Measurements from ENCODE around the gene TRIM2. TPM values are rescaled to one million over a fixed set of nuclear protein-coding genes. Genes with fewer than 3 reads are reported as not detected.

TRIM2 gene
- total and polyA plus RNA-seq, 2 experiments from 2014 or later: 22.0 to 61.5 TPM

GRCh38 chr4:153220682-153221395 lies 16.6 kb downstream of the TRIM2 start:
- Histone ChIP-seq H3K79me2 (replicated peaks; ENCODE audit: insufficient read depth) (peaks cover 47% of the 10 kb centered on the region), H3K27me3 (ENCODE audit: insufficient read depth) (peaks cover 16% of the 10 kb centered on the region), H3F3A (replicated peaks; ENCODE audit: low read depth) (no peaks in the 10 kb centered on the region; the same call in 1 of the 2 replicates), H3K27ac (ENCODE audit: low read depth) (no peak overlapping the region), H3K9me2 (ENCODE audit: insufficient read depth) (no peaks in the 10 kb centered on the region), H3K4me1 (ENCODE audit: insufficient read depth) (peaks cover 20% of the 10 kb centered on the region), H3K4me3 (no peak overlapping the region), H4K20me1 (replicated peaks; ENCODE audit: insufficient read depth) (peaks cover 16% of the 10 kb centered on the region), H3K4me2 (no peak overlapping the region), H3K36me3 (ENCODE audit: insufficient read depth) (no peaks in the 10 kb centered on the region), H2AFZ (no peak overlapping the region)
- H3K9me3 Mint-ChIP-seq: peaks cover 2% of the 10 kb centered on the region; the same call in 2 of the 3 replicates
- TF ChIP-seq JUNB (IDR thresholded peaks at IDR 0.05; ENCODE audit: unreplicated experiment) (no peak), POLR2AphosphoS5 (IDR thresholded peaks at IDR 0.05; ENCODE audit: low read depth) (no peak), CREB1 (CRISPR knock-in tag; IDR thresholded peaks at IDR 0.05; ENCODE audit: low read depth) (no peak), ZNF331 (CRISPR knock-in tag; IDR thresholded peaks at IDR 0.05; ENCODE audit: low read depth) (no peak), REST (IDR thresholded peaks at IDR 0.05; ENCODE audit: unreplicated experiment) (no peak), NANOG (IDR thresholded peaks at IDR 0.05; ENCODE audit: borderline replicate concordance) (no peak), EZH2 (IDR thresholded peaks at IDR 0.05; ENCODE audit: low read depth, unreplicated experiment) (no peak), STAT1 (IDR thresholded peaks at IDR 0.05; ENCODE audit: unreplicated experiment) (no peak), ZNF114 (CRISPR knock-in tag; IDR thresholded peaks at IDR 0.05) (no peak), EZH2phosphoT487 (IDR thresholded peaks at IDR 0.05; ENCODE audit: unreplicated experiment) (no peak)
- TF ChIP-seq, protein P1, sequence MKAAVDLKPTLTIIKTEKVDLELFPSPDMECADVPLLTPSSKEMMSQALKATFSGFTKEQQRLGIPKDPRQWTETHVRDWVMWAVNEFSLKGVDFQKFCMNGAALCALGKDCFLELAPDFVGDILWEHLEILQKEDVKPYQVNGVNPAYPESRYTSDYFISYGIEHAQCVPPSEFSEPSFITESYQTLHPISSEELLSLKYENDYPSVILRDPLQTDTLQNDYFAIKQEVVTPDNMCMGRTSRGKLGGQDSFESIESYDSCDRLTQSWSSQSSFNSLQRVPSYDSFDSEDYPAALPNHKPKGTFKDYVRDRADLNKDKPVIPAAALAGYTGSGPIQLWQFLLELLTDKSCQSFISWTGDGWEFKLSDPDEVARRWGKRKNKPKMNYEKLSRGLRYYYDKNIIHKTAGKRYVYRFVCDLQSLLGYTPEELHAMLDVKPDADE (IDR thresholded peaks at IDR 0.05): no peak
- TF ChIP-seq, protein P2, sequence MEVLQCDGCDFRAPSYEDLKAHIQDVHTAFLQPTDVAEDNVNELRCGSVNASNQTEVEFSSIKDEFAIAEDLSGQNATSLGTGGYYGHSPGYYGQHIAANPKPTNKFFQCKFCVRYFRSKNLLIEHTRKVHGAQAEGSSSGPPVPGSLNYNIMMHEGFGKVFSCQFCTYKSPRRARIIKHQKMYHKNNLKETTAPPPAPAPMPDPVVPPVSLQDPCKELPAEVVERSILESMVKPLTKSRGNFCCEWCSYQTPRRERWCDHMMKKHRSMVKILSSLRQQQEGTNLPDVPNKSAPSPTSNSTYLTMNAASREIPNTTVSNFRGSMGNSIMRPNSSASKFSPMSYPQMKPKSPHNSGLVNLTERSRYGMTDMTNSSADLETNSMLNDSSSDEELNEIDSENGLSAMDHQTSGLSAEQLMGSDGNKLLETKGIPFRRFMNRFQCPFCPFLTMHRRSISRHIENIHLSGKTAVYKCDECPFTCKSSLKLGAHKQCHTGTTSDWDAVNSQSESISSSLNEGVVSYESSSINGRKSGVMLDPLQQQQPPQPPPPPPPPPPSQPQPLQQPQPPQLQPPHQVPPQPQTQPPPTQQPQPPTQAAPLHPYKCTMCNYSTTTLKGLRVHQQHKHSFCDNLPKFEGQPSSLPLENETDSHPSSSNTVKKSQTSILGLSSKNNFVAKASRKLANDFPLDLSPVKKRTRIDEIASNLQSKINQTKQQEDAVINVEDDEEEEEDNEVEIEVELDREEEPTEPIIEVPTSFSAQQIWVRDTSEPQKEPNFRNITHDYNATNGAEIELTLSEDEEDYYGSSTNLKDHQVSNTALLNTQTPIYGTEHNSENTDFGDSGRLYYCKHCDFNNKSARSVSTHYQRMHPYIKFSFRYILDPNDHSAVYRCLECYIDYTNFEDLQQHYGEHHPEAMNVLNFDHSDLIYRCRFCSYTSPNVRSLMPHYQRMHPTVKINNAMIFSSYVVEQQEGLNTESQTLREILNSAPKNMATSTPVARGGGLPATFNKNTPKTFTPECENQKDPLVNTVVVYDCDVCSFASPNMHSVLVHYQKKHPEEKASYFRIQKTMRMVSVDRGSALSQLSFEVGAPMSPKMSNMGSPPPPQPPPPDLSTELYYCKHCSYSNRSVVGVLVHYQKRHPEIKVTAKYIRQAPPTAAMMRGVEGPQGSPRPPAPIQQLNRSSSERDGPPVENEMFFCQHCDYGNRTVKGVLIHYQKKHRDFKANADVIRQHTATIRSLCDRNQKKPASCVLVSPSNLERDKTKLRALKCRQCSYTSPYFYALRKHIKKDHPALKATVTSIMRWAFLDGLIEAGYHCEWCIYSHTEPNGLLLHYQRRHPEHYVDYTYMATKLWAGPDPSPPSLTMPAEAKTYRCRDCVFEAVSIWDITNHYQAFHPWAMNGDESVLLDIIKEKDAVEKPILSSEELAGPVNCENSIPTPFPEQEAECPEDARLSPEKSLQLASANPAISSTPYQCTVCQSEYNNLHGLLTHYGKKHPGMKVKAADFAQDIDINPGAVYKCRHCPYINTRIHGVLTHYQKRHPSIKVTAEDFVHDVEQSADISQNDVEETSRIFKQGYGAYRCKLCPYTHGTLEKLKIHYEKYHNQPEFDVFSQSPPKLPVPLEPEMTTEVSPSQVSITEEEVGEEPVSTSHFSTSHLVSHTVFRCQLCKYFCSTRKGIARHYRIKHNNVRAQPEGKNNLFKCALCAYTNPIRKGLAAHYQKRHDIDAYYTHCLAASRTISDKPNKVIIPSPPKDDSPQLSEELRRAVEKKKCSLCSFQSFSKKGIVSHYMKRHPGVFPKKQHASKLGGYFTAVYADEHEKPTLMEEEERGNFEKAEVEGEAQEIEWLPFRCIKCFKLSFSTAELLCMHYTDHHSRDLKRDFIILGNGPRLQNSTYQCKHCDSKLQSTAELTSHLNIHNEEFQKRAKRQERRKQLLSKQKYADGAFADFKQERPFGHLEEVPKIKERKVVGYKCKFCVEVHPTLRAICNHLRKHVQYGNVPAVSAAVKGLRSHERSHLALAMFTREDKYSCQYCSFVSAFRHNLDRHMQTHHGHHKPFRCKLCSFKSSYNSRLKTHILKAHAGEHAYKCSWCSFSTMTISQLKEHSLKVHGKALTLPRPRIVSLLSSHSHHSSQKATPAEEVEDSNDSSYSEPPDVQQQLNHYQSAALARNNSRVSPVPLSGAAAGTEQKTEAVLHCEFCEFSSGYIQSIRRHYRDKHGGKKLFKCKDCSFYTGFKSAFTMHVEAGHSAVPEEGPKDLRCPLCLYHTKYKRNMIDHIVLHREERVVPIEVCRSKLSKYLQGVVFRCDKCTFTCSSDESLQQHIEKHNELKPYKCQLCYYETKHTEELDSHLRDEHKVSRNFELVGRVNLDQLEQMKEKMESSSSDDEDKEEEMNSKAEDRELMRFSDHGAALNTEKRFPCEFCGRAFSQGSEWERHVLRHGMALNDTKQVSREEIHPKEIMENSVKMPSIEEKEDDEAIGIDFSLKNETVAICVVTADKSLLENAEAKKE (CRISPR knock-in tag; IDR thresholded peaks at IDR 0.05): no peak
- TF ChIP-seq, protein P3, sequence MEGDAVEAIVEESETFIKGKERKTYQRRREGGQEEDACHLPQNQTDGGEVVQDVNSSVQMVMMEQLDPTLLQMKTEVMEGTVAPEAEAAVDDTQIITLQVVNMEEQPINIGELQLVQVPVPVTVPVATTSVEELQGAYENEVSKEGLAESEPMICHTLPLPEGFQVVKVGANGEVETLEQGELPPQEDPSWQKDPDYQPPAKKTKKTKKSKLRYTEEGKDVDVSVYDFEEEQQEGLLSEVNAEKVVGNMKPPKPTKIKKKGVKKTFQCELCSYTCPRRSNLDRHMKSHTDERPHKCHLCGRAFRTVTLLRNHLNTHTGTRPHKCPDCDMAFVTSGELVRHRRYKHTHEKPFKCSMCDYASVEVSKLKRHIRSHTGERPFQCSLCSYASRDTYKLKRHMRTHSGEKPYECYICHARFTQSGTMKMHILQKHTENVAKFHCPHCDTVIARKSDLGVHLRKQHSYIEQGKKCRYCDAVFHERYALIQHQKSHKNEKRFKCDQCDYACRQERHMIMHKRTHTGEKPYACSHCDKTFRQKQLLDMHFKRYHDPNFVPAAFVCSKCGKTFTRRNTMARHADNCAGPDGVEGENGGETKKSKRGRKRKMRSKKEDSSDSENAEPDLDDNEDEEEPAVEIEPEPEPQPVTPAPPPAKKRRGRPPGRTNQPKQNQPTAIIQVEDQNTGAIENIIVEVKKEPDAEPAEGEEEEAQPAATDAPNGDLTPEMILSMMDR (conservative IDR thresholded peaks at IDR 0.05; ENCODE audit: low read depth in 2 of 2): no peak
- no peak overlapping the region for H3K27ac Mint-ChIP-seq
- peaks cover 30% of the 10 kb centered on the region for H3K27me3 Mint-ChIP-seq (ENCODE audit: insufficient read depth, low read depth, poor library complexity)
- H3K36me3 Mint-ChIP-seq (ENCODE audit: low read depth): peaks cover 11% of the 10 kb centered on the region
- no peak for ATAC-seq
- peaks cover 20% of the 10 kb centered on the region for H3K4me1 Mint-ChIP-seq
- no peak overlapping the region for H3K4me3 Mint-ChIP-seq
- DNase-seq (ENCODE audit: low spot score): no peak
